ENCODE data around the gene MRTFA.

Gene MRTFA

GRCh38 chr22:40368836-40369235 lies 267.7 kb downstream of the MRTFA start:
- in situ Hi-C loops (cut with HindIII; ENCODE audit: low sequenced_read_pairs): no loop called here
- no peak for DNase-seq (ENCODE audit: low read depth, low spot score)
- TF ChIP-seq CTCF (IDR thresholded peaks at IDR 0.05; ENCODE audit: low read depth, low read length): no peak
- no peak overlapping the region for H3K4me3 ChIP-seq (ENCODE audit: low read depth, low read length)

- in situ Hi-C loops (cut with HindIII; ENCODE audit: low sequenced_read_pairs): no loop called here
- TF ChIP-seq CTCF (IDR thresholded peaks at IDR 0.05; ENCODE audit: low read depth, low read length): no peak
- DNase-seq (ENCODE audit: low read depth, low spot score): no peak
- no peak overlapping the region for H3K4me3 ChIP-seq (ENCODE audit: low read depth, low read length)
Measured at GRCh38 chr22:40368016-40368415, 268.5 kb downstream of the MRTFA start.

DNA sequence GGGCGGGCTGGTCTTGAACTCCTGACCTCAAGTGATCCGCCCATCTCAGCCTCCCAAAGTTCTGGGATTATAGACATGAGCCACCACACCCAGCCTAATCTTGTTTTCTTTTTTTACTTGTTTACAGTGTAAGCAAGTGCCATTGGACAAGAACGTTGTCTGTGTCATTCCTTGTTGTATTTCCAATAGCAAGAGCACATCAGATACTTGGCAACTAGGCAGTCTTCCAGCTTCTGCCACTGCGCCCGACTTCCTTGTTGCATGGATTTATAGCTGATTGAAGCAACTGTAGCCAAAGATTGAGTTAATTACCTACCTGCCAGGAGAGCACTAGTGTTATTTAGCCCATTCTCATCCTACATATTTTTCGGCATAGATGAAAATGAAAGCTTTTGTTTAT lies 269.2 kb downstream of the MRTFA start:
- H3K4me3 ChIP-seq (ENCODE audit: low read depth, low read length): no peak overlapping the region
- in situ Hi-C loops (cut with HindIII; ENCODE audit: low sequenced_read_pairs): no loop called here
- no peak for DNase-seq (ENCODE audit: low read depth, low spot score)
- TF ChIP-seq CTCF (IDR thresholded peaks at IDR 0.05; ENCODE audit: low read depth, low read length): no peak

DNA sequence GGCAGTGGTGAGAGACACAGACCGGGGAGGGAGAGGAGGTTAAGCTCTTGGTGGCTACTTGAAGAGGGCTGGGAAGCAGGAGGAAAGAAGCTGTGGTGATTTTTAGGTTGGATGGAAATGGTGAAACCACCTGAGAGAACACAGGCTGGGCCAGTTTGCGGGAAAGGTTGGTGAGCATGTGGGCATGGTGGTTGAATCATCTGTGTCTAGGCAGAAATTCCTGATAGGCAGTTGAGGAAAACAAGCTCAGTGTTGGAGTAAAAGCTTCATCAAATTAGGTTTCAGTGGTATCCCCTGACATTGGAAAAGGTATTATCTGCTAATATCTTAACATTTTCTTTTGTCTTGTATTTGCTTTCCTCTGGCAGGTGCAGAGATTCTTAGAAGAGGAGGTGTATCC lies 270.5 kb downstream of the MRTFA start:
- DNase-seq (ENCODE audit: low read depth, low spot score): no peak
- in situ Hi-C loops (cut with HindIII; ENCODE audit: low sequenced_read_pairs): no loop called here
- no peak for TF ChIP-seq CTCF (IDR thresholded peaks at IDR 0.05; ENCODE audit: low read depth, low read length)
- H3K4me3 ChIP-seq (ENCODE audit: low read depth, low read length): no peak overlapping the region

- DNase-seq (ENCODE audit: low read depth, low spot score): no peak
- no peak for TF ChIP-seq CTCF (IDR thresholded peaks at IDR 0.05; ENCODE audit: low read depth, low read length)
- H3K4me3 ChIP-seq (ENCODE audit: low read depth, low read length): no peak overlapping the region
- in situ Hi-C loops (cut with HindIII; ENCODE audit: low sequenced_read_pairs): no loop called here
Measured at GRCh38 chr22:40364431-40364830, 272.1 kb downstream of the MRTFA start.

GRCh38 chr22:40363059-40363458 lies 273.5 kb downstream of the MRTFA start:
- in situ Hi-C loops (cut with HindIII; ENCODE audit: low sequenced_read_pairs): no loop called here
- peak; percentile 67 for DNase-seq (ENCODE audit: low read depth, low spot score)
- TF ChIP-seq CTCF (IDR thresholded peaks at IDR 0.05; ENCODE audit: low read depth, low read length): no peak
- no peak overlapping the region for H3K4me3 ChIP-seq (ENCODE audit: low read depth, low read length)

- DNase-seq (ENCODE audit: low read depth, low spot score): no peak
Measured at GRCh38 chr22:40361100-40361499, 275.4 kb downstream of the MRTFA start.

More at GRCh38 chr22:40361100-40361499, 275.4 kb downstream of the MRTFA start:
- no peak overlapping the region for H3K4me3 ChIP-seq (ENCODE audit: low read depth, low read length)
- no peak for TF ChIP-seq CTCF (IDR thresholded peaks at IDR 0.05; ENCODE audit: low read depth, low read length)
- in situ Hi-C loops (cut with HindIII; ENCODE audit: low sequenced_read_pairs): no loop called here

Measured in astrocyte of the spinal cord (primary cell).